Osteocyte (in vitro differentiated cells): Measurements from ENCODE around the gene ECE1. TPM values are rescaled to one million over a fixed set of nuclear protein-coding genes. Genes with fewer than 3 reads are reported as not detected.

ENCODE experiments used
- DNase-seq: peaks from one replicate; pipeline ENCODE4 v3.0.0; 2021; ENCODE audit warnings: mixed read lengths; ENCODE audit not compliant: unreplicated experiment; ENCODE audit errors: extremely low spot score
- H3K27ac Mint-ChIP-seq: one replicate; pipeline ENCODE4 v1.8.0; 2021; ENCODE audit warnings: mild to moderate bottlenecking, mixed read lengths; ENCODE audit not compliant: unreplicated experiment
- H3K27me3 Mint-ChIP-seq: one replicate; pipeline ENCODE4 v1.8.0; 2021; ENCODE audit warnings: mixed read lengths; ENCODE audit not compliant: unreplicated experiment
- H3K36me3 Mint-ChIP-seq: one replicate; pipeline ENCODE4 v1.8.0; 2021; ENCODE audit warnings: mixed read lengths; ENCODE audit not compliant: unreplicated experiment
- H3K4me1 Mint-ChIP-seq: one replicate; pipeline ENCODE4 v1.8.0; 2021; ENCODE audit warnings: mixed read lengths; ENCODE audit not compliant: unreplicated experiment
- H3K4me3 Mint-ChIP-seq: one replicate; pipeline ENCODE4 v1.8.0; 2021; ENCODE audit warnings: mild to moderate bottlenecking, moderate library complexity, mixed read lengths; ENCODE audit not compliant: unreplicated experiment
- H3K9me3 Mint-ChIP-seq: one replicate; pipeline ENCODE4 v1.8.0; 2021; ENCODE audit warnings: mixed read lengths; ENCODE audit not compliant: unreplicated experiment
- total RNA-seq: library from RNA; stranded (reverse); gene quantifications from 2 replicates; pipeline ENCODE4 v1.2.1, GENCODE V29; 2021
- TF ChIP-seq, protein P1 (sequence below): fragments of 200-600 bp; sonication (generic); IDR thresholded peaks from 2 replicates; pipeline ENCODE4 v1.5.0; 2021; ENCODE audit warnings: antibody characterized with exemption, mild to moderate bottlenecking, moderate library complexity

ECE1 gene
- total RNA-seq, 1 donor from 2014 or later, result 217 TPM

DNA sequence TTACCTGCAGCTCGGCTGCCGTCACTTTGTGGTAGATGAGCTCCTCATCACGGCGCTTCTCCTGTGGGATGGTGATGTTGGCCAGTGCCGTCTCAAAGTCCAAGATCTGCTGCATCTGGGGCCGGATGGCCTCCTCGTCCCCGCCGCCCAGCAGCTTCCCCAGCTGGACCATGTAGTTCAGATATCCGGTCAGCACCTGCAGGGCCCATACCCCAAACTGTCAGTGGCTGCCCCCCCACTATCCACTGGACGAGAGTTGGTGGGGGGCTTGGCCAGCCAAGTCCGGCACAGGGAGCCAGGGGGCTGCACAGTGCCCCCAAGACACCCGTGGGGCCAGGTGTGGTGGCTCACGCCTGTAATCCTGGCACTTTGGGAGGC lies 34.3 kb downstream of the ECE1 start:
- H3K4me1 Mint-ChIP-seq, result peaks cover 46% of the 10 kb centered on the region
- no peak overlapping the region for H3K27ac Mint-ChIP-seq
- TF ChIP-seq, protein P1, sequence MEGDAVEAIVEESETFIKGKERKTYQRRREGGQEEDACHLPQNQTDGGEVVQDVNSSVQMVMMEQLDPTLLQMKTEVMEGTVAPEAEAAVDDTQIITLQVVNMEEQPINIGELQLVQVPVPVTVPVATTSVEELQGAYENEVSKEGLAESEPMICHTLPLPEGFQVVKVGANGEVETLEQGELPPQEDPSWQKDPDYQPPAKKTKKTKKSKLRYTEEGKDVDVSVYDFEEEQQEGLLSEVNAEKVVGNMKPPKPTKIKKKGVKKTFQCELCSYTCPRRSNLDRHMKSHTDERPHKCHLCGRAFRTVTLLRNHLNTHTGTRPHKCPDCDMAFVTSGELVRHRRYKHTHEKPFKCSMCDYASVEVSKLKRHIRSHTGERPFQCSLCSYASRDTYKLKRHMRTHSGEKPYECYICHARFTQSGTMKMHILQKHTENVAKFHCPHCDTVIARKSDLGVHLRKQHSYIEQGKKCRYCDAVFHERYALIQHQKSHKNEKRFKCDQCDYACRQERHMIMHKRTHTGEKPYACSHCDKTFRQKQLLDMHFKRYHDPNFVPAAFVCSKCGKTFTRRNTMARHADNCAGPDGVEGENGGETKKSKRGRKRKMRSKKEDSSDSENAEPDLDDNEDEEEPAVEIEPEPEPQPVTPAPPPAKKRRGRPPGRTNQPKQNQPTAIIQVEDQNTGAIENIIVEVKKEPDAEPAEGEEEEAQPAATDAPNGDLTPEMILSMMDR, result no peak
- H3K4me3 Mint-ChIP-seq, result no peak overlapping the region
- no peaks in the 10 kb centered on the region for H3K27me3 Mint-ChIP-seq
- peaks cover 41% of the 10 kb centered on the region for H3K36me3 Mint-ChIP-seq
- H3K9me3 Mint-ChIP-seq, result no peaks in the 10 kb centered on the region
- DNase-seq, result no peak

DNA sequence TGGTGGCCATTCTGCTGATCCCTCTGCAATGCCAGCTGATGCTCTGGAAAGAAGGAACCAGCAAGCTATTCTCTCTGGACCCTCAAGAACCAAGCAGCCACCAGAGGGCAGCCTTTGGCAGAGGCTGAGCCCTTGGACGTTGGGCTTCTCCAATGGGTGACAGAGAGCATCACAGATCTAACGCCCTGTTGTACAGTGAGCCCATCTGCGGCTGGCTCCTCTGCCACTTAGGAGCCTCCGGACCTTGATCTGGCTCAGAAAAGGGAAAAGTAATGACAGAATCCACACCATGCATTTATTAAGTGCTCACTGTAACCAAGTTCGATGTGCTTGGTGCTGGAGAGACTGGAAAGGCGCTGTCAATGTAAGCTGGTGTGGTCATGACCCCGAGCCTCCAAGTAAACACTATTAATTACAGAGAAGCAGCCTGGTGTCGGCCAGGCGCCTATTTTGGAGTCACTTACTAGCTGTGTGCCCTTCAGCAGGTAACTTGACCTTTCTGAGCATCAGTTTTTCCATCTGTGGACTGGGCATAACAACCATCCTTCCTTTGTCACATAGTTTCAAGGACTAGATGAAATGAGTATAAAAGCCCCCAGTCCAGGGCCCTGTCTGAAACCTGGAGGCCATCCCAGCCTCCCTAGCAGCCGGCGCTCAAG lies 34.9 kb downstream of the ECE1 start:
- peaks cover 43% of the 10 kb centered on the region for H3K36me3 Mint-ChIP-seq
- H3K27me3 Mint-ChIP-seq, result no peaks in the 10 kb centered on the region
- TF ChIP-seq, protein P1, result peak; percentile 93
- H3K4me1 Mint-ChIP-seq, result peaks cover 41% of the 10 kb centered on the region
- no peak overlapping the region for H3K4me3 Mint-ChIP-seq
- no peaks in the 10 kb centered on the region for H3K9me3 Mint-ChIP-seq
- DNase-seq, result peak; percentile 96
- H3K27ac Mint-ChIP-seq, result peak overlapping the region; percentile 91

DNA sequence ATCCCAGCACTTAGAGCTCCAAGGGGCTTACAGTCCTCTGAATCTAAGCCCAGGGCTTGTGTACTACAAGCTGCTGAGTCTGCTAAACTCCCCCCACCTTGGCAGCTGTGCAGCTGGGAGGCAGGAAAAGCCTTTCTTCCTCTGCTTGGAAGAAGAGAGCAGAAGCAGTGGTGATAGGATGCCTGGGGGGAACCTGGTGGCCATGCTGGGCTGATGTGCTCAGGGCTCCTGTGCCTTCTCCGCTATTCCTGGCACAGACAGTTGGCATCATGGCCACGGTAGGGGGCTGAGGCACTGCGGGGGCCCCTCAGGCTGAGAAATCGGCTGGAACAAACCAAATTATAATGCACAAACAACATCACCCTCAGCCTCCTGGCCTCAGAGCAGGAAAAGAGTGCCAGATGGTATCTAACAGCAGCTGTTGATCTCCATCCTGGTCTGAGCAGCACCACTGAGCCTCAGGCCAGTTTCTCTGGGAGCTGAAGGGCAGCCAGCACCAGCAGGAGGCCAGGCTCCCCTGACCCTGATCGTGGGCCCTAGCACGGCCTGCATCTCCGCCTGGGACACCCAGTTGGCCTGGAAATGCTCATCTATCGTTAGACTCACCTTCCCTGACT lies 35.8 kb downstream of the ECE1 start:
- H3K27ac Mint-ChIP-seq, result peak overlapping the region; percentile 91

GRCh38 chr1:21251773-21252471 lies 38.3 kb downstream of the ECE1 start:
- TF ChIP-seq, protein P1, result no peak
- H3K36me3 Mint-ChIP-seq, result peaks cover 38% of the 10 kb centered on the region
- H3K4me1 Mint-ChIP-seq, result peaks cover 31% of the 10 kb centered on the region
- DNase-seq, result no peak
- H3K4me3 Mint-ChIP-seq, result no peak overlapping the region
- peak overlapping the region; percentile 96 for H3K27ac Mint-ChIP-seq
- H3K9me3 Mint-ChIP-seq, result no peaks in the 10 kb centered on the region
- H3K27me3 Mint-ChIP-seq, result no peaks in the 10 kb centered on the region

More for the DNA sequence above, 35.8 kb downstream of the ECE1 start:
- Mint-ChIP-seq H3K36me3 (peaks cover 42% of the 10 kb centered on the region), H3K4me1 (peaks cover 32% of the 10 kb centered on the region), H3K27me3 (no peaks in the 10 kb centered on the region), H3K9me3 (no peaks in the 10 kb centered on the region), H3K4me3 (no peak overlapping the region)
- no peak for DNase-seq
- TF ChIP-seq, protein P1, result no peak

DNA sequence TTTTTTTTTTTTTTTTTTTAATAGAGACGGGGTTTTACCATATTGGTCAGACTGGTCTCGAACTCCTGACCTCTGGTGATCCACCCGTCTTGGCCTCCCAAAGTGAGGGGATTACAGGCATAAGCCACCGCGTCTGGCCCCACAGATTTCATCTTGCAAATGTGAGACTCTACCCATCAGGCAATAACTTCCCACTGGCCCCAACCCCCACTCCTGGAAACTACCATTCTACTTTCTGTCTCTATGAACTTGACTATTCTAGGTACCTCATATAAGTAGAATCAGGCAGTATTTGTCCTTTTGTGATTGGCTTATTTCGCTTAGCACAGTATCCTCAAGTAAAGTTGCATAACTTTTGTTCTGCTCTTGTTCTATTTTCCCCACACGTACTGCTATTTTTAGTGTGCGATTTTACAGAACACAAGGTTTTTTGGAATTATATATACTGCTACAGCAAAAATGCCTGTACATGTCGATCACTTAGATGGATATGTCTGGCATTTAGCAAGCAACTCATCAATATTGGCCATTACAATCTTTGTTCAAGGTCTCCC lies 40.2 kb downstream of the ECE1 start:
- TF ChIP-seq, protein P1, result no peak

More for the DNA sequence above, 40.2 kb downstream of the ECE1 start:
- peaks cover 39% of the 10 kb centered on the region for H3K36me3 Mint-ChIP-seq
- H3K4me1 Mint-ChIP-seq, result peaks cover 26% of the 10 kb centered on the region
- H3K4me3 Mint-ChIP-seq, result no peak overlapping the region
- H3K27ac Mint-ChIP-seq, result no peak overlapping the region
- no peaks in the 10 kb centered on the region for H3K9me3 Mint-ChIP-seq
- no peak for DNase-seq
- no peaks in the 10 kb centered on the region for H3K27me3 Mint-ChIP-seq
